Measurements from ENCODE around the gene MARK2. TPM values are rescaled to one million over a fixed set of nuclear protein-coding genes. Genes with fewer than 3 reads are reported as not detected.

Gene MARK2
- total RNA-seq, 2 donors from 2014 or later, result 20.2 to 25.5 TPM

DNA sequence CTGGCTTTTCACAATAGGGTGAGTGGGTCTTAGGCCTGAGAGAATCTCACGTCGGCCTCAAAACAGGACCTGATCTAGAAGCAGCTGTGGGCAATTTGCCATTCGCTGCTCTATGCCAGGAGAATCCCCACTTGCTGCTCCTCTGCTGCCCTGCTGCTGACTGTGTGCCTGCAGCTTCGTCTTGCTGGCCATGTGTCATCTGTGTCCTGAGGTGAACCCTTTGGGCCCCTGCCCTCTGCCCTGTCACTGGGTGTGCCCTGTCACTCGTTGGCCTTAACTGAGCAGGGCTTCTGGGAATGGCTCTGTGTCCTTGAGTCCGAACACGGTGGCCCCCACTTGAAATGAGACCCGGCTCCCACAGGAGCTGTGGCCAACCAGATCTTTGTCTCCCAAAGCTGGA, 106.1 kb downstream of the MARK2 start:
- H3K9me3 ChIP-seq, result no peaks in the 10 kb centered on the region
- TF ChIP-seq, protein P1, sequence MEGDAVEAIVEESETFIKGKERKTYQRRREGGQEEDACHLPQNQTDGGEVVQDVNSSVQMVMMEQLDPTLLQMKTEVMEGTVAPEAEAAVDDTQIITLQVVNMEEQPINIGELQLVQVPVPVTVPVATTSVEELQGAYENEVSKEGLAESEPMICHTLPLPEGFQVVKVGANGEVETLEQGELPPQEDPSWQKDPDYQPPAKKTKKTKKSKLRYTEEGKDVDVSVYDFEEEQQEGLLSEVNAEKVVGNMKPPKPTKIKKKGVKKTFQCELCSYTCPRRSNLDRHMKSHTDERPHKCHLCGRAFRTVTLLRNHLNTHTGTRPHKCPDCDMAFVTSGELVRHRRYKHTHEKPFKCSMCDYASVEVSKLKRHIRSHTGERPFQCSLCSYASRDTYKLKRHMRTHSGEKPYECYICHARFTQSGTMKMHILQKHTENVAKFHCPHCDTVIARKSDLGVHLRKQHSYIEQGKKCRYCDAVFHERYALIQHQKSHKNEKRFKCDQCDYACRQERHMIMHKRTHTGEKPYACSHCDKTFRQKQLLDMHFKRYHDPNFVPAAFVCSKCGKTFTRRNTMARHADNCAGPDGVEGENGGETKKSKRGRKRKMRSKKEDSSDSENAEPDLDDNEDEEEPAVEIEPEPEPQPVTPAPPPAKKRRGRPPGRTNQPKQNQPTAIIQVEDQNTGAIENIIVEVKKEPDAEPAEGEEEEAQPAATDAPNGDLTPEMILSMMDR (IDR thresholded peaks at IDR 0.05), result no peak
- H3K4me3 ChIP-seq, result no peak overlapping the region
- H3K4me1 ChIP-seq (ENCODE audit: control insufficient read depth in 1 of 2, low read depth in 2 of 2), result peaks cover 4 to 27% of the 10 kb centered on the region in 2 donors
- no peaks in the 10 kb centered on the region for H3K27me3 ChIP-seq (replicated peaks; ENCODE audit: insufficient read depth)
- ATAC-seq (ENCODE audit: insufficient number of reproducible peaks, low FRiP score, low read depth), result no peak
- DNase-seq (ENCODE audit: low spot score), result peak; percentile 12
- peak overlapping the region; percentile 63 to 76 for H3K27ac ChIP-seq
- H3K36me3 ChIP-seq, result no peaks in the 10 kb centered on the region

DNA sequence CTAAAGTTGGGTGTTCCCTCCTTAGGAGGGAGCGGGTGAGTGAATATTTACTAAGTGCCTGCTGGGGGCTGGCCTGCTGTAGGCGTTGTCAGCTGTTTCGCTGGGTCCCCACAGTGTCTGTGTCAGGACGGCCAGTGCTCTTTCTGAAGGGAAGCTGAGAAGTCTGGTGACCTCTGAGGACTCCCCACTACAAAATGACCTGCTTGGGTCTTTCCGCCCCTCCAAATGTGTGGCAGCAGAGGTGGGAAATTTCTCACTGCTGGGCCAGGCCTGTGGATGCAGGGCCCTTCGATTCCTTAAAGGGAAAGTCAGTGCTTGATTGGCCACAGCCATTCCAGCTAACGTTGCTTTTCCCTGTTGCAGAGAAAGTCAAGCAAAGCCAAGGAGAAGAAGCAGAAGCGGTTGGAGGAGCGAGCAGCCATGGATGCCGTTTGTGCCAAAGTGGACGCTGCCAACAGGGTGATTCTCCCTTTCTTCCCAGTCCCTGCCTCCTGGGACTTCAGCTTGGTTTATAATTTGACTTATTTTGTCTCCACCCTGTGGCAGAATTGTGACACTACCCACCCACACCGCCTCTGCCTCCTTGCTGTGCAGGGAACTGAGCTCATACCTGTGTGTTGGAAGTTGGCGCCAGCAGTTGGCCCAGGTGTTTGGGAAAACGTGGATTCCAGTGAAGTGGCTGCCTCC, 106.7 kb downstream of the MARK2 start:
- Histone ChIP-seq H3K9me3 (no peaks in the 10 kb centered on the region), H3K27me3 (replicated peaks; ENCODE audit: insufficient read depth) (no peaks in the 10 kb centered on the region), H3K4me1 (ENCODE audit: control insufficient read depth in 1 of 2, low read depth in 2 of 2) (peaks cover 0 to 21% of the 10 kb centered on the region in 2 donors), H3K27ac (peak overlapping the region; percentile 63 to 76), H3K36me3 (no peaks in the 10 kb centered on the region), H3K4me3 (peak overlapping the region; percentile 39)
- DNase-seq (ENCODE audit: low spot score) (peak; percentile 44), ATAC-seq (ENCODE audit: insufficient number of reproducible peaks, low FRiP score, low read depth) (peak; percentile 68)
- TF ChIP-seq, protein P1 (IDR thresholded peaks at IDR 0.05), result peak; percentile 88

DNA sequence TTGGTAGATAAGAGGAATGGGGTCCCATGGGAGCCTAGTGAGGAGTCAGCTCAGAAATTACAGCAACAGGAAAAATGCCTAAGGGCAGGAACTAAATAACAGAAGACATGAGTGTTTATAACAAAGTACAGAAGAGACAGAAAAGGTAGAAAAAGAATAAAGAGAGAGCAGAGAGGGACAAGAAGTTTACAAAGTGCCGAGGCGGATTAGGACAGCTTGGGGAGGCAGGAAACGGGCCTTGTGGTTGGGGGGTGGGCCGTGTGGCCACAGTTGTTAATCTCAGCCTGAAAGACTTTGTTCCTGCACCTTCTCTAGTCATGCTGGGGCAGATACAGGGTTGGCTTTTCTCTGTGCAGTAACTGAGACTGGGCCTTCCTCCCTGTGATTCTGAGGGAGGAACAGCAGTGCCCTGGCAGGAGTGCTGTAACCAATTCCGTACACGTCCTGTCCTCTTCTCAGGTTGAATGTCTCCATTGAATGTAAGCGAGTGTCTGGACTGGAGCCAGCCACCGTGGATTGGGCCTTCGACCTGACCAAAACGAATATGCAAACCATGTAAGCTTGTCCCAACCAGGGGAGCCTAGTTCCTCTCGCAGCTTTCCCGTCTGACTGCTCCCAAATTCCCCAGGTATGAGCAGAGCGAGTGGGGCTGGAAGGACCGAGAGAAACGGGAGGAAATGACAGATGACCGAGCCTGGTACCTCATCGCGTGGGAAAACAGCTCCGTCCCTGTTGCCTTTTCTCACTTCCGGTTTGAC, 113.0 kb downstream of the MARK2 start:
- ATAC-seq (ENCODE audit: insufficient number of reproducible peaks, low FRiP score, low read depth), result no peak
- TF ChIP-seq, protein P1 (IDR thresholded peaks at IDR 0.05), result no peak
- H3K36me3 ChIP-seq, result peaks cover 40% of the 10 kb centered on the region

DNA sequence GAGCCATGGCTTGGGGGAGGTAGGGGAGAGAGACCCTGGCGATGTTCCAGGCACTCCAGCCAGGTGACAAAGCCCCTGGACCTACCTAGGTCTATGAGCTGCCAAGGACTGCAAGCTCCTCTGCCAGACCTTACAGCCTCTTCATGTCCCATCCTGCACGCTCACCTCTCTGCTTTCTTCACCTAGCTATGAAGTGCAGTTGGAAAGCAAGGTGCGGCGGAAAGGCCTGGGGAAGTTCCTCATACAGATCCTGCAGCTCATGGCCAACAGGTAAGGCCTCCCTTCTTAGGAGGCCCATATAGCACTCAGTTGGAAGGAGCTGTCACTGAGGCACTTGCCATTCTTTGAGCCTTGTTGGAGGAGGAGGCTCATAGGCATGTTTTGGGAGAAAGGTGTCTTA, 113.7 kb downstream of the MARK2 start:
- no peaks in the 10 kb centered on the region for H3K9me3 ChIP-seq
- no peaks in the 10 kb centered on the region for H3K4me1 ChIP-seq (ENCODE audit: control insufficient read depth in 1 of 2, low read depth in 2 of 2)
- TF ChIP-seq, protein P1 (IDR thresholded peaks at IDR 0.05), result no peak
- H3K4me3 ChIP-seq, result no peak overlapping the region
- peaks cover 40% of the 10 kb centered on the region for H3K36me3 ChIP-seq
- no peak for ATAC-seq (ENCODE audit: insufficient number of reproducible peaks, low FRiP score, low read depth)
- H3K27ac ChIP-seq, result no peak overlapping the region
- H3K27me3 ChIP-seq (replicated peaks; ENCODE audit: insufficient read depth), result no peaks in the 10 kb centered on the region
- DNase-seq (ENCODE audit: low spot score), result no peak

More for the DNA sequence above, 113.0 kb downstream of the MARK2 start:
- no peak overlapping the region for H3K27ac ChIP-seq
- H3K4me1 ChIP-seq (ENCODE audit: control insufficient read depth in 1 of 2, low read depth in 2 of 2), result no peaks in the 10 kb centered on the region
- no peak for DNase-seq (ENCODE audit: low spot score)
- no peaks in the 10 kb centered on the region for H3K9me3 ChIP-seq
- H3K4me3 ChIP-seq, result no peak overlapping the region
- H3K27me3 ChIP-seq (replicated peaks; ENCODE audit: insufficient read depth), result no peaks in the 10 kb centered on the region

DNA sequence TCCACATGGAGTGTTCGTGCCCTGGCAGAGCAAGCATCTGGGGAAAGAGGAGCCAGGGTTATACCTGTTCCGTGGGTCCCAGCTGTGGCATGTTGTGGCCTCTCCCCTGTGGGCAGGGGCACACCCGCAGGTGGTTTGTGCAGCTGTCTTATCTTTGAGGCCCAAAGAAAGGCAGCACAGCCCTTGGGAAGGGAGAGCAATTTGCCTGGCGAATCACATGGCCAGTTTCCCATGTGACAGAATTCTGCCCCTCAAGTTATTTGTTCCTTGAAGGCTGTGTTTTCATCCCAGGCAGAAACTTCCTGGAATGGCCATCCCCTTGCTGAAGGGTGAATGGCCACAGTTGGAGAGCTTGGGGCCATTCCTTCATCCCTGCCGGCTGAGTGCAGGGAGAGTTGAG, 119.1 kb downstream of the MARK2 start:
- Histone ChIP-seq H3K27me3 (replicated peaks; ENCODE audit: insufficient read depth) (no peaks in the 10 kb centered on the region), H3K4me1 (ENCODE audit: control insufficient read depth in 1 of 2, low read depth in 2 of 2) (no peaks in the 10 kb centered on the region), H3K36me3 (peaks cover 31% of the 10 kb centered on the region), H3K4me3 (no peak overlapping the region), H3K27ac (no peak overlapping the region), H3K9me3 (no peaks in the 10 kb centered on the region)
- ATAC-seq (ENCODE audit: insufficient number of reproducible peaks, low FRiP score, low read depth) (no peak), DNase-seq (ENCODE audit: low spot score) (no peak)
- TF ChIP-seq, protein P1 (IDR thresholded peaks at IDR 0.05), result no peak
